OCI-LY7 (cell line): ENCODE measurements around the gene SLC16A10. TPM values are rescaled to one million over a fixed set of nuclear protein-coding genes. Genes with fewer than 3 reads are reported as not detected.
"Not testable (repeated sequence)": the region's sequence is repeated elsewhere in the genome, so short reads cannot be mapped to it uniquely, and the experiment has no call there.

Experiments used
- BruUV-seq: library from RNA; stranded (reverse); fragments of 400-500 nt; replicated peaks from 2 replicates; lab custom pipeline; 2021; lab: Mats Ljungman, UMichigan
- CTCF ChIA-PET: fragments of 300-600 bp; sonication (Branson Sonifier 250); formaldehyde crosslinking; loops from one replicate; lab custom pipeline; 2022; ENCODE audit warnings: antibody characterized with exemption; ENCODE audit not compliant: unreplicated experiment; lab: Charles Lee
- POLR2A ChIA-PET: fragments of 300-600 bp; sonication (Branson Sonifier 250); formaldehyde crosslinking; loops from one replicate; lab custom pipeline; 2022; ENCODE audit warnings: antibody characterized with exemption; lab: Charles Lee
- DNase-seq: peaks from one replicate; pipeline ENCODE4 v3.0.0-alpha.2; 2015; ENCODE audit warnings: low spot score
- H2AFZ ChIP-seq: fragments of 200-600 bp; sonication (generic), shearing (Covaris generic); 2 replicates; pipeline ENCODE4 v1.6.1; 2014; ENCODE audit warnings: mild to moderate bottlenecking, antibody characterized with exemption, low read length, moderate library complexity
- H3K27ac ChIP-seq: fragments of 200-600 bp; sonication (generic); 2 replicates; pipeline ENCODE4 v1.5.1; 2014; ENCODE audit warnings: mixed run types, low read depth, mild to moderate bottlenecking, moderate library complexity, low read length, inconsistent platforms; ENCODE audit not compliant: poor library complexity, severe bottlenecking
- H3K36me3 ChIP-seq: fragments of 200-600 bp; sonication (generic); 2 replicates; pipeline ENCODE4 v1.6.1; 2014; ENCODE audit warnings: mild to moderate bottlenecking, antibody characterized with exemption, low read length, moderate library complexity, mixed read lengths; ENCODE audit not compliant: insufficient read depth
- H3K4me1 ChIP-seq: fragments of 200-600 bp; sonication (generic); 2 replicates; pipeline ENCODE4 v1.5.1; 2014; ENCODE audit warnings: mild to moderate bottlenecking, low read length; ENCODE audit not compliant: insufficient read depth, poor library complexity, severe bottlenecking
- H3K4me2 ChIP-seq: fragments of 200-600 bp; sonication (generic); 2 replicates; pipeline ENCODE4 v1.6.1; 2014; ENCODE audit warnings: mild to moderate bottlenecking, low read length
- H3K4me3 ChIP-seq: fragments of 200-600 bp; sonication (generic); 2 replicates; pipeline ENCODE4 v1.5.1; 2014; ENCODE audit warnings: mild to moderate bottlenecking, low read depth, low read length; ENCODE audit not compliant: poor library complexity, severe bottlenecking
- H3K79me2 ChIP-seq: fragments of 200-600 bp; sonication (generic); 2 replicates; pipeline ENCODE4 v1.6.1; 2016; ENCODE audit warnings: low read depth, mild to moderate bottlenecking, low read length, moderate library complexity, mixed read lengths; ENCODE audit not compliant: insufficient read depth
- H3K9me2 ChIP-seq: fragments of 200-600 bp; sonication (generic); 2 replicates; pipeline ENCODE4 v1.6.1; 2016; ENCODE audit warnings: mild to moderate bottlenecking, low read length, mixed read lengths; ENCODE audit not compliant: insufficient read depth
- H3K9me3 ChIP-seq: fragments of 200-600 bp; sonication (generic); 2 replicates; pipeline ENCODE4 v1.6.1; 2014; ENCODE audit warnings: mild to moderate bottlenecking, mixed run types, low read length, mixed read lengths
- H4K20me1 ChIP-seq: fragments of 200-600 bp; sonication (generic); 2 replicates; pipeline ENCODE4 v1.6.1; 2014; ENCODE audit warnings: mild to moderate bottlenecking, antibody characterized with exemption, low read length, moderate library complexity, mixed read lengths; ENCODE audit not compliant: insufficient read depth
- EZH2phosphoT487 ChIP-seq: fragments of 200-600 bp; sonication (generic); IDR thresholded peaks from 2 replicates; pipeline ENCODE4 v1.6.1; 2018; ENCODE audit warnings: low read depth, borderline replicate concordance, mild to moderate bottlenecking, mixed run types, antibody characterized with exemption, low read length, moderate library complexity, mixed read lengths
- intact Hi-C: fragments of 100-400 bp; cut with micrococcal nuclease; formaldehyde crosslinking; loops from one replicate; pipeline ENCODE4 v1.10.0; 2022; ENCODE audit not compliant: unreplicated experiment
- total RNA-seq, 2 experiments: library from RNA; depleted of rRNA in 1 of 2; stranded (reverse); fragments of >200 nt in 1 of 2; shearing (Covaris generic) in 1 of 2; gene quantifications; 2 replicates each; pipeline ENCODE4 v1.2.3, GENCODE V29; 2014 to 2022
- TF ChIP-seq, protein P1 (sequence below): fragments of 200-600 bp; sonication (generic); conservative IDR thresholded peaks from 2 replicates; pipeline ENCODE4 v1.5.1; 2014; ENCODE audit warnings: mild to moderate bottlenecking, antibody characterized with exemption, low read length, moderate library complexity, mixed read lengths

Gene SLC16A10
- total RNA-seq, 2 experiments from 2014 or later = not detected

DNA sequence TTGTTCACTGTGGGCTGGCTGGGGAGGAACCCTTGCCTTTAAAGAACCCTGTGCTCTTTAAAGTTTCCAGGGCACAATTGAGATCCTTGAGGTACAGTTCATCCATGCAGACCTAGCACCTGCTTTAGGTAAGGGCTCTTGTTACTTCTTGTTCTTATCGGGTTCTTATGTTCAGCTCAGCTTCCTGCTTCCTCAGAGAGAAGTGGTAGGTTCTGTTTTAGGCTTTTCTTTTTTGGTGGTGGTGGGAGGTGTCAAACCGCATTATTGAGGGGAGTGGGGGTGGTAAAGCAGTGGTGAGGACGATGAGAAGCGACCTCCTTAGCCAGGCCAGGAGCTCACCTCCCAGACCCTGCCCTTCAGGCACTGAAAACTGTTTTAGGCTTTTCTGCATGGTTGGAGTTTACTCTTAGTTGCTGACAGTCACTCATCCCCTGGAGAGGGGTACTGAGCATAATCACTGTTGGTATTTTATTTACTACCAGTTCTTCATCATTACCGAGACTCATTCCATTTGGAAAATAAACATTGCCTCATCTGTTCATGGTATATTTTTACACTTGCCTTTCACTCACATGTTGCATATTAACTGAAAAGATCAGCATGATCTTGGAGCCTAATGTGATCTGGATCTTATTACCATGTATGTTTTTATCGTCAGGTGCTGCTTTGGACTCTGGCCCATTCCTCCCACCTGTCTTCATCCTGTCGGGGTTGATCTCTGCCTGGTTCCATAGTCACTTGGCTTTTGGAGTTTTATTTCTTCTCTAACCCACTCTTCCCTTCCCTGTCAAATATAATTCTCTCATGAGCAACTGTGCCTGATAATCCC, 35.4 kb downstream of the SLC16A10 start:
- H3K36me3 ChIP-seq = no peaks in the 10 kb centered on the region
- no peak for DNase-seq
- H3K4me2 ChIP-seq = no peak overlapping the region
- H3K79me2 ChIP-seq = no peaks in the 10 kb centered on the region
- no peaks in the 10 kb centered on the region for H3K4me1 ChIP-seq
- ChIA-PET CTCF (no interaction called here), POLR2A (no interaction called here)
- no peaks in the 10 kb centered on the region for H3K9me3 ChIP-seq
- H3K9me2 ChIP-seq = no peaks in the 10 kb centered on the region
- H3K27ac ChIP-seq = no peak overlapping the region
- H4K20me1 ChIP-seq = no peaks in the 10 kb centered on the region
- TF ChIP-seq, protein P1, sequence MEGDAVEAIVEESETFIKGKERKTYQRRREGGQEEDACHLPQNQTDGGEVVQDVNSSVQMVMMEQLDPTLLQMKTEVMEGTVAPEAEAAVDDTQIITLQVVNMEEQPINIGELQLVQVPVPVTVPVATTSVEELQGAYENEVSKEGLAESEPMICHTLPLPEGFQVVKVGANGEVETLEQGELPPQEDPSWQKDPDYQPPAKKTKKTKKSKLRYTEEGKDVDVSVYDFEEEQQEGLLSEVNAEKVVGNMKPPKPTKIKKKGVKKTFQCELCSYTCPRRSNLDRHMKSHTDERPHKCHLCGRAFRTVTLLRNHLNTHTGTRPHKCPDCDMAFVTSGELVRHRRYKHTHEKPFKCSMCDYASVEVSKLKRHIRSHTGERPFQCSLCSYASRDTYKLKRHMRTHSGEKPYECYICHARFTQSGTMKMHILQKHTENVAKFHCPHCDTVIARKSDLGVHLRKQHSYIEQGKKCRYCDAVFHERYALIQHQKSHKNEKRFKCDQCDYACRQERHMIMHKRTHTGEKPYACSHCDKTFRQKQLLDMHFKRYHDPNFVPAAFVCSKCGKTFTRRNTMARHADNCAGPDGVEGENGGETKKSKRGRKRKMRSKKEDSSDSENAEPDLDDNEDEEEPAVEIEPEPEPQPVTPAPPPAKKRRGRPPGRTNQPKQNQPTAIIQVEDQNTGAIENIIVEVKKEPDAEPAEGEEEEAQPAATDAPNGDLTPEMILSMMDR = no peak
- TF ChIP-seq EZH2phosphoT487 = no peak
- H2AFZ ChIP-seq = no peak overlapping the region
- H3K4me3 ChIP-seq = no peak overlapping the region
- BruUV-seq = no TSS peak
- intact Hi-C loops = no loop called here

DNA sequence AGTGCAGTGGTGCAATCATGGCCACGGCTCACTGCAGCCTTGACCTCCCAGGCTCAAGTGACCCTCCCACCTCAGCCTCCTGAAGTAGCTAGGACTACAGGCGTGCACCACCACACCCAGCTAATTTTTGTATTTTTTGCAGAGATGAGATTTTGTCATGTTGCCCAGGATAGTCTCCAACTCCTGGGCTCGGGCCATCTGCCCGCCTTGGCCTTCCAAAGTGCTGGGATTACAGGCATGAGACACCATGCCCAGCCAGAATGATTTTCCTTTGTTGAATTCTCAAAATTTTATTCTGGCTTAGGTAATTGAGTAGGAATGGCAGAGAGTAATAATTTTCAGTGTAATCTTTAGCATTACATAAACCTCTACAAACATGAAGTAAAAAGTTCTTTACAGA, 37.1 kb downstream of the SLC16A10 start:
- H3K4me2 ChIP-seq = no peak overlapping the region
- BruUV-seq = no TSS peak
- H2AFZ ChIP-seq = no peak overlapping the region
- no peak overlapping the region for H3K4me3 ChIP-seq
- no peaks in the 10 kb centered on the region for H3K79me2 ChIP-seq
- no peaks in the 10 kb centered on the region for H3K36me3 ChIP-seq
- no peak overlapping the region for H3K27ac ChIP-seq
- CTCF ChIA-PET = no interaction called here
- H3K4me1 ChIP-seq = no peaks in the 10 kb centered on the region
- H4K20me1 ChIP-seq = no peaks in the 10 kb centered on the region
- DNase-seq = no peak
- POLR2A ChIA-PET = no interaction called here
- intact Hi-C loops = no loop called here
- no peaks in the 10 kb centered on the region for H3K9me3 ChIP-seq
- TF ChIP-seq EZH2phosphoT487 = no peak
- TF ChIP-seq, protein P1 = no peak
- H3K9me2 ChIP-seq = no peaks in the 10 kb centered on the region

DNA sequence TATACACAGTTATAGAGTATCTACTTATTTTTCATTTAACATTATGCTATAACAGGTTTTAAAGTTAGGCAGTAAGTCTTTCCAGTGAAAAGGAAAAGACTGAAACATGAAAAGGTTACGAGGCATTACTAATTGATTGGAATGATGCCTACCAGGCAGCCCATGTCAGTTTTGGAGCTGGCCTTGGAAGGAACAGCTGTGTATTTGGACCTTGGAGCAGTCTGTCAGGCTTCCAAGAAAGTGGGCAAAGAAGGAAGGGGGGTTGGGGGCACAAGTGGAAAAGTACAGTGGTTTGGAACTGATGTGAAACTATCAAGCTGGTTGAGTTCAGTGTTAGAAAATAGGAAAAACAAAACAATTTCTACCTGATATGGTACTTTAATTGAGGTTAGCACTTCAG, 41.7 kb downstream of the SLC16A10 start:
- Histone ChIP-seq H3K9me3 (no peaks in the 10 kb centered on the region), H3K4me2 (no peak overlapping the region), H4K20me1 (no peaks in the 10 kb centered on the region), H3K79me2 (no peaks in the 10 kb centered on the region), H3K9me2 (no peaks in the 10 kb centered on the region), H2AFZ (no peak overlapping the region), H3K27ac (no peak overlapping the region), H3K4me3 (no peak overlapping the region), H3K4me1 (no peaks in the 10 kb centered on the region), H3K36me3 (no peaks in the 10 kb centered on the region)
- no peak for DNase-seq
- ChIA-PET CTCF (no interaction called here), POLR2A (interaction anchor here (0.9 kb wide), 1 partner anchor 9 kb away, joined by 3 read pairs; no protein-coding TSS in a partner anchor)
- intact Hi-C loops = no loop called here
- BruUV-seq = no TSS peak
- no peak for TF ChIP-seq EZH2phosphoT487
- TF ChIP-seq, protein P1 = no peak

DNA sequence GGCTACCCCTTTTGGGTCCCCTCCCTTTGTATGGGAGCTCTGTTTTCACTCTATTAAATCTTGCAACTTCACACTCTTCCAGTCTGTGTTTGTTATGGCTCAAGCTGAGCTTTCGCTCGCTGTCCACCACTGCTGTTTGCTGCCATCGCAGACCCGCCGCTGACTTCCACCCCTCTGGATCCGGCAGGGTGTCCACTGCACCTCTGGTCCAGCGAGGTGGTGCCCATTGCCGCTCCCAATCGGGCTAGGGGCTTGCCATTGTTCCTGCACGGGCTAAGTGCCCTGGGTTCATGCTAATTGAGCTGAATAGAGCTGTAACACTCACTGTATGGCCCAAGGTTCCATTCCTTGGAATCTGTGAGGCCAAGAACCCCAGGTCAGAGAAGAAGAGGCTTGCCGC, 43.7 kb downstream of the SLC16A10 start:
- H3K27ac ChIP-seq, H3K4me2 ChIP-seq, H4K20me1 ChIP-seq, H3K36me3 ChIP-seq, H3K79me2 ChIP-seq, H2AFZ ChIP-seq, POLR2A ChIA-PET, intact Hi-C loops, BruUV-seq, H3K4me3 ChIP-seq, H3K9me3 ChIP-seq, H3K9me2 ChIP-seq, CTCF ChIA-PET, DNase-seq, H3K4me1 ChIP-seq: not testable (repeated sequence)
